H1 (cell line): ENCODE data around the gene KYNU. TPM values are rescaled to one million over a fixed set of nuclear protein-coding genes. Genes with fewer than 3 reads are reported as not detected.

Source experiments
- CTCF ChIA-PET: fragments of 300-600 bp; sonication (Branson Sonifier 250); formaldehyde crosslinking; loops from one replicate; lab custom pipeline; 2021; ENCODE audit not compliant: partially characterized antibody; lab: Charles Lee
- POLR2A ChIA-PET: fragments of 300-600 bp; sonication (Branson Sonifier 250); formaldehyde crosslinking; loops from one replicate; lab custom pipeline; 2021; ENCODE audit warnings: inconsistent platforms; ENCODE audit not compliant: partially characterized antibody; lab: Charles Lee
- DNase-seq, 2 experiments: peaks; one replicate each; pipeline versions ENCODE4 v3.0.0 to v3.0.0-alpha.2; 2010 to 2022; ENCODE audit warnings: low spot score in 2 of 2, low read depth in 1 of 2, mixed read lengths in 1 of 2
- FAIRE-seq: peaks from 2 replicates; lab custom pipeline; 2011; peaks lifted over from hg19 to GRCh38; lab: Jason Lieb, UNC
- H2AFZ ChIP-seq: 2 replicates; pipeline ENCODE4 v1.8.1; 2012; ENCODE audit warnings: low read length, inconsistent platforms
- H2AK5ac ChIP-seq: 2 replicates; pipeline ENCODE4 v1.6.1; 2013; ENCODE audit warnings: low read depth, low read length
- H2BK120ac ChIP-seq: replicated peaks from 2 replicates; pipeline ENCODE3; 2013; ENCODE audit warnings: low read depth, low read length, inconsistent platforms
- H2BK12ac ChIP-seq: 2 replicates; pipeline ENCODE4 v1.6.1; 2013; ENCODE audit warnings: low read depth, low read length
- H2BK15ac ChIP-seq: 2 replicates; pipeline ENCODE4 v1.6.1; 2013; ENCODE audit warnings: low read length
- H2BK20ac ChIP-seq: 2 replicates; pipeline ENCODE4 v1.6.1; 2013; ENCODE audit warnings: low read length
- H2BK5ac ChIP-seq: 2 replicates; pipeline ENCODE4 v1.6.1; 2013; ENCODE audit warnings: low read depth, low read length
- H3K14ac ChIP-seq: 2 replicates; pipeline ENCODE4 v1.6.1; 2013; ENCODE audit warnings: inconsistent platforms; ENCODE audit not compliant: insufficient read length
- H3K18ac ChIP-seq: 2 replicates; pipeline ENCODE4 v1.6.1; 2013; ENCODE audit warnings: low read length; ENCODE audit errors: extremely low read depth
- H3K23ac ChIP-seq: 2 replicates; pipeline ENCODE4 v1.6.1; 2013; ENCODE audit warnings: inconsistent platforms; ENCODE audit not compliant: insufficient read length
- H3K23me2 ChIP-seq: 2 replicates; pipeline ENCODE4 v1.6.1; 2013; ENCODE audit warnings: low read depth, low read length
- H3K27ac ChIP-seq: 2 replicates; pipeline ENCODE4 v1.6.1; 2011; ENCODE audit warnings: low read depth, low read length, inconsistent platforms
- H3K27me3 ChIP-seq, 4 experiments: replicated peaks in 1 of 4; 1 replicate in 1 of 4; 2 replicates in 3 of 4; pipeline versions ENCODE4 v1.6.1 to v1.8.1; 2011 to 2013; ENCODE audit warnings: low read length in 3 of 4, mild to moderate bottlenecking in 3 of 4, inconsistent platforms in 2 of 4, mixed read lengths in 2 of 4, moderate library complexity in 1 of 4; ENCODE audit not compliant: control insufficient read depth in 3 of 4, insufficient read depth in 3 of 4; ENCODE audit errors: extremely low read depth in 1 of 4
- H3K36me3 ChIP-seq, 4 experiments: 2 replicates each; pipeline versions ENCODE4 v1.6.1 to v1.8.1; 2011 to 2013; ENCODE audit warnings: mild to moderate bottlenecking in 4 of 4, low read length in 3 of 4, moderate library complexity in 2 of 4, control low read depth in 1 of 4, inconsistent platforms in 1 of 4; ENCODE audit not compliant: insufficient read depth in 4 of 4, control insufficient read depth in 2 of 4
- H3K4ac ChIP-seq: replicated peaks from 2 replicates; pipeline ENCODE3; 2013; ENCODE audit warnings: low read length, low read depth, mixed read lengths, inconsistent platforms; ENCODE audit not compliant: insufficient read length
- H3K4me1 ChIP-seq, 4 experiments: replicated peaks in 1 of 4; 1 replicate in 1 of 4; 2 replicates in 3 of 4; pipeline versions ENCODE4 v1.6.1 to v1.8.1; 2011 to 2013; ENCODE audit warnings: low read length in 3 of 4, inconsistent platforms in 2 of 4, mixed read lengths in 1 of 4; ENCODE audit not compliant: insufficient read depth in 4 of 4, control insufficient read depth in 3 of 4
- H3K4me2 ChIP-seq, 2 experiments: 2 replicates each; pipeline versions ENCODE4 v1.6.1 to v1.8.1; 2011 to 2013; ENCODE audit warnings: low read depth in 2 of 2, low read length in 2 of 2, control low read depth in 1 of 2, inconsistent platforms in 1 of 2, mild to moderate bottlenecking in 1 of 2; ENCODE audit not compliant: insufficient read depth in 1 of 2
- H3K4me3 ChIP-seq, 4 experiments: fragments of 200-600, 300-600 bp in 1 of 4; sonication (generic), shearing (Covaris generic), sonication (Bioruptor Twin) in 1 of 4; 2 replicates each; pipeline versions ENCODE4 v1.5.1 to v1.8.1; 2011 to 2016; ENCODE audit warnings: low read length in 4 of 4, low read depth in 3 of 4, control low read depth in 2 of 4, inconsistent platforms in 2 of 4, mild to moderate bottlenecking in 2 of 4, mixed read lengths in 1 of 4, moderate library complexity in 1 of 4; ENCODE audit not compliant: insufficient read depth in 2 of 4; ENCODE audit errors: extremely low read depth in 1 of 4
- H3K56ac ChIP-seq: replicated peaks from 2 replicates; pipeline ENCODE3; 2013; ENCODE audit warnings: low read depth, mild to moderate bottlenecking, mixed read lengths, low read length, inconsistent platforms; ENCODE audit not compliant: insufficient read length
- H3K79me1 ChIP-seq: 2 replicates; pipeline ENCODE4 v1.6.1; 2013; ENCODE audit warnings: low read depth, low read length, control low read depth
- H3K79me2 ChIP-seq, 2 experiments: 2 replicates each; pipeline versions ENCODE4 v1.6.1 to v1.8.1; 2012 to 2013; ENCODE audit warnings: low read length in 2 of 2, mild to moderate bottlenecking in 2 of 2, inconsistent platforms in 1 of 2; ENCODE audit not compliant: insufficient read depth in 2 of 2, control insufficient read depth in 1 of 2
- H3K9ac ChIP-seq, 4 experiments: replicated peaks in 1 of 4; 1 replicate in 1 of 4; 2 replicates in 3 of 4; pipeline versions ENCODE4 v1.6.1 to v1.8.1; 2011 to 2013; ENCODE audit warnings: low read depth in 3 of 4, low read length in 3 of 4, control low read depth in 2 of 4, mild to moderate bottlenecking in 2 of 4, moderate library complexity in 2 of 4, inconsistent platforms in 1 of 4; ENCODE audit errors: extremely low read depth in 1 of 4
- H3K9me3 ChIP-seq, 2 experiments: 2 replicates each; pipeline versions ENCODE4 v1.6.1 to v1.8.1; 2012 to 2013; ENCODE audit warnings: mild to moderate bottlenecking in 2 of 2, moderate library complexity in 2 of 2, control low read depth in 1 of 2, inconsistent platforms in 1 of 2, low read depth in 1 of 2, low read length in 1 of 2, mixed read lengths in 1 of 2; ENCODE audit not compliant: insufficient read depth in 2 of 2
- H4K20me1 ChIP-seq, 2 experiments: replicated peaks in 1 of 2; 2 replicates each; pipeline versions ENCODE3 to v1.8.1; 2011 to 2013; ENCODE audit warnings: inconsistent platforms in 2 of 2, low read length in 2 of 2, mild to moderate bottlenecking in 1 of 2; ENCODE audit not compliant: insufficient read depth in 2 of 2, control insufficient read depth in 1 of 2
- H4K5ac ChIP-seq: 2 replicates; pipeline ENCODE4 v1.6.1; 2013; ENCODE audit warnings: low read length, low read depth, mixed read lengths, inconsistent platforms; ENCODE audit not compliant: insufficient read length
- H4K8ac ChIP-seq: 2 replicates; pipeline ENCODE4 v1.8.0; 2013; ENCODE audit warnings: mild to moderate bottlenecking, moderate library complexity, low read length, inconsistent platforms; ENCODE audit not compliant: insufficient read depth; ENCODE audit errors: extremely low read depth
- H4K91ac ChIP-seq: replicated peaks from 2 replicates; pipeline ENCODE3; 2013; ENCODE audit warnings: low read length, mixed read lengths, inconsistent platforms; ENCODE audit not compliant: insufficient read length
- CBX8 ChIP-seq: fragments of 300-800, 300-1000 bp; sonication (generic); IDR thresholded peaks from 2 replicates; pipeline ENCODE4 v1.7.1; 2016; ENCODE audit warnings: low read depth, low read length, borderline replicate concordance
- CEBPB ChIP-seq: IDR thresholded peaks from 2 replicates; pipeline ENCODE4 v1.6.1; 2012; ENCODE audit warnings: low read depth, low read length
- CREB1 ChIP-seq: IDR thresholded peaks from 2 replicates; pipeline ENCODE4 v1.6.1; 2012; ENCODE audit warnings: inconsistent platforms
- EP300 ChIP-seq, 2 experiments: IDR thresholded peaks; 1 replicate in 1 of 2; 2 replicates in 1 of 2; pipeline ENCODE4 v1.6.1; 2011 to 2012; ENCODE audit warnings: low read depth in 2 of 2, low read length in 2 of 2, mild to moderate bottlenecking in 2 of 2, borderline replicate concordance in 1 of 2, inconsistent platforms in 1 of 2, moderate library complexity in 1 of 2
- HDAC2 ChIP-seq, 2 experiments: fragments of 300-600 bp in 1 of 2; sonication (generic) in 1 of 2; IDR thresholded peaks; 2 replicates each; pipeline ENCODE4 v1.6.1; 2011 to 2012; ENCODE audit warnings: low read depth in 2 of 2, low read length in 2 of 2, mild to moderate bottlenecking in 2 of 2, moderate library complexity in 2 of 2, borderline replicate concordance in 1 of 2, inconsistent platforms in 1 of 2
- JUN ChIP-seq: IDR thresholded peaks from 2 replicates; pipeline ENCODE4 v1.6.1; 2011; ENCODE audit warnings: low read depth, mild to moderate bottlenecking, improper control_type of control experiment, low read length
- MAFK ChIP-seq: IDR thresholded peaks from 2 replicates; pipeline ENCODE4 v1.6.1; 2012; ENCODE audit warnings: low read depth, mild to moderate bottlenecking, improper control_type of control experiment, low read length
- NANOG ChIP-seq: IDR thresholded peaks from 2 replicates; pipeline ENCODE4 v1.6.1; 2011; ENCODE audit warnings: low read length, low read depth, mild to moderate bottlenecking, inconsistent platforms; ENCODE audit not compliant: insufficient read depth, poor library complexity, severe bottlenecking
- POLR2AphosphoS5 ChIP-seq: IDR thresholded peaks from 2 replicates; pipeline ENCODE4 v1.6.1; 2011; ENCODE audit warnings: low read depth, low read length
- SIRT6 ChIP-seq: IDR thresholded peaks from one replicate; pipeline ENCODE4 v1.7.1; 2012; ENCODE audit warnings: low read length, inconsistent platforms
- TBP ChIP-seq: IDR thresholded peaks from 2 replicates; pipeline ENCODE4 v1.6.1; 2011; ENCODE audit warnings: low read depth, low read length, improper control_type of control experiment
- TCF12 ChIP-seq: IDR thresholded peaks from 2 replicates; pipeline ENCODE4 v1.6.1; 2011; ENCODE audit warnings: low read depth, mild to moderate bottlenecking, low read length
- WGBS, 2 experiments: shearing (Covaris generic) in 1 of 2; methylation state at CpG; one replicate each; pipeline versions ENCODE4 v1.1.6 to v1.1.7; 2013 to 2015; ENCODE audit warnings: low lambda C conversion rate in 2 of 2, mixed read lengths in 2 of 2, inconsistent platforms in 1 of 2, low coverage in 1 of 2, missing lambda C conversion rate in 1 of 2; ENCODE audit not compliant: insufficient replicate concordance in 2 of 2, insufficient coverage in 1 of 2, insufficient read length in 1 of 2; ENCODE audit errors: extremely low coverage in 1 of 2, missing lambda C conversion rate in 1 of 2; 5-methylcytosine and 5-hydroxymethylcytosine counted together
- polyA plus RNA-seq, 7 experiments: library from polyadenylated mRNA; depleted of rRNA in 3 of 7; stranded (reverse) in 5 of 7; unstranded in 2 of 7; fragments of >200 nt in 5 of 7; fragments of 200-250 nt in 2 of 7; gene quantifications; 1 replicate in 5 of 7; 2 replicates in 1 of 7; 4 replicates in 1 of 7; pipeline versions ENCODE4 v1.2.1 to v1.2.3, GENCODE V29; 2011 to 2013; ENCODE audit warnings: missing spikeins in 2 of 7, mixed read lengths in 2 of 7
- total RNA-seq: library from RNA; stranded (reverse); fragmentation: NEBNext Ultra II Directional; extraction: Animal tissue kit (Norgen Biotek cat#: 25700); gene quantifications from 2 replicates; pipeline ENCODE4 v1.2.1, GENCODE V29; 2021

KYNU gene
- total and polyA plus RNA-seq, 2 of the 8 experiments (the other 6 are each of a cell fraction or from before 2014, with no cell fraction given): 0.09 to 0.13 TPM

DNA sequence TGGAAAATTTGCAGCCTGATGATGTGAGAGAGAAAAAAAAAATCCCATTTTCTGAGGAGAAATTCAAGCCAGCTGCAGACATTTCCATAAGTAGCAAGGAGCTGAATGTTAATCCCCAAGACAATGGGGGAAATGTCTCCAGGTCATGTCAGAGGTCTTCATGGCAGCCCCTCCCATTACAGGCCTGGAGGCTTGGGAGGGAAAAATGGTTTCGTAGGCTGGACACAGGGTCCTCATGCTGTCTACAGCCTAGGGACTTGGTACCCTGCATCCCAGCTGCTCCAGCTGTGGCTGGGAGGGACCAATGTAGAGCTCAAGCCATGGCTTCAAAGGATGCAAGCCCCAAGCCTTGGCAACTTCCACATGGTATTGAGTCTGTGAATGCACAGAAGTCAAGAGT, 198.2 kb downstream of the KYNU start:
- no peak overlapping the region for H2BK120ac ChIP-seq
- no peak overlapping the region for H2BK15ac ChIP-seq
- peaks cover 8 to 13% of the 10 kb centered on the region in 2 experiments for H3K9me3 ChIP-seq
- 100% methylated on average over 1 of the region's 1 CpG; no CpG with 5 or more reads in 1 of the 2 experiments for WGBS, 2 experiments
- no peaks in the 10 kb centered on the region for H3K23me2 ChIP-seq
- H3K9ac ChIP-seq: no peak overlapping the region
- no peak for FAIRE-seq
- H2BK20ac ChIP-seq: no peak overlapping the region
- H2AK5ac ChIP-seq: no peak overlapping the region
- no peak overlapping the region for H3K18ac ChIP-seq
- H2AFZ ChIP-seq: no peak overlapping the region
- H3K4me1 ChIP-seq: no peaks in the 10 kb centered on the region
- H3K14ac ChIP-seq: no peak overlapping the region
- no peak overlapping the region for H3K23ac ChIP-seq
- no peak overlapping the region for H3K27ac ChIP-seq
- TF ChIP-seq CBX8 (no peak), CEBPB (no peak), HDAC2 (IDR thresholded peaks at IDR 0.05; ENCODE audit: borderline replicate concordance in 1 of 2, low read depth in 2 of 2, low read length in 2 of 2) (no peak), EP300 (IDR thresholded peaks at IDR 0.05; ENCODE audit: borderline replicate concordance in 1 of 2, low read depth in 2 of 2, low read length in 2 of 2) (no peak), CREB1 (no peak), POLR2AphosphoS5 (no peak), JUN (no peak), TCF12 (no peak), SIRT6 (no peak), TBP (no peak), MAFK (no peak), NANOG (no peak)
- no peak overlapping the region for H2BK12ac ChIP-seq
- no peak overlapping the region for H4K5ac ChIP-seq
- H4K8ac ChIP-seq: no peak overlapping the region
- H3K36me3 ChIP-seq: no peaks in the 10 kb centered on the region; a peak in 1 of 8 replicates
- H3K79me2 ChIP-seq: no peaks in the 10 kb centered on the region
- H3K27me3 ChIP-seq: no peaks in the 10 kb centered on the region
- no peak overlapping the region for H3K56ac ChIP-seq
- no peaks in the 10 kb centered on the region for H4K20me1 ChIP-seq
- H3K4me2 ChIP-seq: no peak overlapping the region
- ChIA-PET CTCF (interaction anchor here (0.7 kb wide), 1 partner anchor 86 kb away, joined by 3 read pairs; no protein-coding TSS in a partner anchor), POLR2A (no interaction called here)
- no peak overlapping the region for H3K4ac ChIP-seq
- no peak overlapping the region for H4K91ac ChIP-seq
- no peak for DNase-seq
- H3K79me1 ChIP-seq: no peaks in the 10 kb centered on the region
- H2BK5ac ChIP-seq: no peak overlapping the region
- no peak overlapping the region for H3K4me3 ChIP-seq
